Right renal cortex interstitium (tissue), 3 donors: ENCODE data around the gene SST. TPM values are rescaled to one million over a fixed set of nuclear protein-coding genes. Genes with fewer than 3 reads are reported as not detected.

Source experiments
- DNase-seq, 3 donors: peaks; one replicate each; pipeline ENCODE4 v3.0.0-alpha.2; 2013; ENCODE audit warnings: low read depth in 3 of 3, low spot score in 2 of 3
- polyA plus RNA-seq, 3 donors: library from polyadenylated mRNA; unstranded; fragments of 120-200 nt; gene quantifications; one replicate each; pipeline ENCODE4 v1.2.1, GENCODE V29; 2013; ENCODE audit not compliant: insufficient read length in 3 of 3

Gene SST
- under 1 TPM in 2 of 3 donors, not detected in 1; 0.26 TPM for polyA plus RNA-seq

- peak; percentile 50 to 65 (median 63) for DNase-seq
These were observed at the start of gene SST for GRCh38 chr3:187669675-187670504. TSS of gene SST (minus strand) at chr3:187670394. CDS start at chr3:187670291, 103 bp downstream.

GRCh38 chr3:187719628-187720336 lies 49.6 kb upstream of the SST start:
- no peak for DNase-seq

GRCh38 chr3:187718802-187719201 lies 48.6 kb upstream of the SST start:
- no peak for DNase-seq

- DNase-seq, result no peak
These were observed 47.4 kb upstream of the SST start for GRCh38 chr3:187717572-187717971.

GRCh38 chr3:187714404-187714979 lies 44.3 kb upstream of the SST start:
- peak in 2 of 3 donors; percentile 41 to 49 for DNase-seq

- DNase-seq, result no peak
These were observed 43.3 kb upstream of the SST start for GRCh38 chr3:187713504-187713903.

GRCh38 chr3:187709155-187709554 lies 39.0 kb upstream of the SST start:
- DNase-seq, result no peak

GRCh38 chr3:187708696-187709095 lies 38.5 kb upstream of the SST start:
- no peak for DNase-seq

- DNase-seq, result no peak
These were observed 36.8 kb upstream of the SST start for GRCh38 chr3:187706971-187707370.

GRCh38 chr3:187705164-187705563 lies 35.0 kb upstream of the SST start:
- no peak for DNase-seq

- DNase-seq, result no peak
These were observed 32.4 kb upstream of the SST start, which contains the start of gene RTP2 for GRCh38 chr3:187702507-187703033. TSS of gene RTP2 (minus strand) at chr3:187702557. CDS start at chr3:187702128, 429 bp downstream.

- DNase-seq, result no peak
These were observed 30.1 kb upstream of the SST start for GRCh38 chr3:187700249-187700648.

- DNase-seq, result no peak
These were observed 28.6 kb upstream of the SST start for GRCh38 chr3:187698499-187699399.

- no peak for DNase-seq
These were observed 25.8 kb upstream of the SST start for GRCh38 chr3:187696021-187696420.

GRCh38 chr3:187695449-187695848 lies 25.3 kb upstream of the SST start:
- no peak for DNase-seq

- no peak for DNase-seq
These were observed 24.6 kb upstream of the SST start for GRCh38 chr3:187694801-187695200.

GRCh38 chr3:187693431-187693830 lies 23.2 kb upstream of the SST start:
- DNase-seq, result no peak

GRCh38 chr3:187689984-187690383 lies 19.8 kb upstream of the SST start:
- no peak for DNase-seq

GRCh38 chr3:187686621-187687273 lies 16.6 kb upstream of the SST start:
- no peak for DNase-seq

- DNase-seq, result no peak
These were observed 15.8 kb upstream of the SST start for GRCh38 chr3:187685948-187686347.
